ENCODE data around the gene TTI1.

The TTI1 gene

DNA sequence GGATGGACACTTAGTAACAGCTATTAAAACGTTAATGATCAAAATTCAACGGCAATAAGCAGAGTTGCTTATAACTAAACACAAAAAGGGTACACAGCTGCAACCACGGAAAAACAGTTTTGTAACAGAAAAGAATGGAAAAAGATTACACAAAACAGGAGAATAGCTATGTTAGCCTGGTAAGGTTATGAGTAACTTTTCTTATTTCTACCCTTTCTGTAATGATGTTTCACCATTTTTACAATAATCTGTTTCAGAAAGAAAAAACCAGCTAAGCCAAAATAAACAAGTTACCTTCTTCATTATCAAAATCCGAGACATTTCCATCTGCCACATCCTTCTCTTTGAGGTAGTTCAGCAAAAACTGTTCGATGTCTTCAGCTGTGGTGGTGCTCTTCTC is 27.4 kb downstream of the TTI1 start:
- no peak for DNase-seq (ENCODE audit: low read depth)
- TF ChIP-seq, protein P1, sequence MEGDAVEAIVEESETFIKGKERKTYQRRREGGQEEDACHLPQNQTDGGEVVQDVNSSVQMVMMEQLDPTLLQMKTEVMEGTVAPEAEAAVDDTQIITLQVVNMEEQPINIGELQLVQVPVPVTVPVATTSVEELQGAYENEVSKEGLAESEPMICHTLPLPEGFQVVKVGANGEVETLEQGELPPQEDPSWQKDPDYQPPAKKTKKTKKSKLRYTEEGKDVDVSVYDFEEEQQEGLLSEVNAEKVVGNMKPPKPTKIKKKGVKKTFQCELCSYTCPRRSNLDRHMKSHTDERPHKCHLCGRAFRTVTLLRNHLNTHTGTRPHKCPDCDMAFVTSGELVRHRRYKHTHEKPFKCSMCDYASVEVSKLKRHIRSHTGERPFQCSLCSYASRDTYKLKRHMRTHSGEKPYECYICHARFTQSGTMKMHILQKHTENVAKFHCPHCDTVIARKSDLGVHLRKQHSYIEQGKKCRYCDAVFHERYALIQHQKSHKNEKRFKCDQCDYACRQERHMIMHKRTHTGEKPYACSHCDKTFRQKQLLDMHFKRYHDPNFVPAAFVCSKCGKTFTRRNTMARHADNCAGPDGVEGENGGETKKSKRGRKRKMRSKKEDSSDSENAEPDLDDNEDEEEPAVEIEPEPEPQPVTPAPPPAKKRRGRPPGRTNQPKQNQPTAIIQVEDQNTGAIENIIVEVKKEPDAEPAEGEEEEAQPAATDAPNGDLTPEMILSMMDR (IDR thresholded peaks at IDR 0.05; ENCODE audit: low read depth, low read length) = no peak
- TF ChIP-seq POLR2A (IDR thresholded peaks at IDR 0.05; ENCODE audit: extremely low read depth, insufficient read length) (no peak), MYC (IDR thresholded peaks at IDR 0.05; ENCODE audit: low read depth, low read length) (no peak)
- TF ChIP-seq, protein P2, sequence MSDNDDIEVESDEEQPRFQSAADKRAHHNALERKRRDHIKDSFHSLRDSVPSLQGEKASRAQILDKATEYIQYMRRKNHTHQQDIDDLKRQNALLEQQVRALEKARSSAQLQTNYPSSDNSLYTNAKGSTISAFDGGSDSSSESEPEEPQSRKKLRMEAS (IDR thresholded peaks at IDR 0.05; ENCODE audit: low read depth, low read length) = no peak
- no peak overlapping the region for H3K4me3 ChIP-seq (ENCODE audit: low read depth, low read length)

DNA sequence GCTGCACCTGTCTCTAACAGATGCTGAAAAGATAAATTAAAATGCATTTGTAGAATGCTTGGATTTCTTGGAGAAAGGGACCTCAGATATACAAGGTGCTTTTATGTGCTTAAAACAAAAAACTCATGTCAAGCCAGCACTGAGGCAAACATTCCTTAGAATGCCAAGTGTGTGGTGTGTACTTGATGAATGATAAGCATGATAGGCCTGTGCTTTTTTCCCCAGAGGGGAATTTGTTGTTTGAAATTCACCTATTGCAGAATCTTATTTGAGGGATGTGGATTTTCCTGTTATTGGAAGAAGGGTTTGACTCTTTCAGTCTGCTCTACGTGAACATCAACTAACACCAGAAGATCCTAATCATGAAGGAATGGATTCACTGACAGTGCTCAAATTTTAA is 28.8 kb downstream of the TTI1 start:
- DNase-seq (ENCODE audit: low read depth) = no peak
- H3K4me3 ChIP-seq (ENCODE audit: low read depth, low read length) = no peak overlapping the region
- TF ChIP-seq, protein P2 (IDR thresholded peaks at IDR 0.05; ENCODE audit: low read depth, low read length) = no peak
- TF ChIP-seq MYC (IDR thresholded peaks at IDR 0.05; ENCODE audit: low read depth, low read length) (no peak), POLR2A (IDR thresholded peaks at IDR 0.05; ENCODE audit: extremely low read depth, insufficient read length) (no peak)
- TF ChIP-seq, protein P1 (IDR thresholded peaks at IDR 0.05; ENCODE audit: low read depth, low read length) = no peak

DNA sequence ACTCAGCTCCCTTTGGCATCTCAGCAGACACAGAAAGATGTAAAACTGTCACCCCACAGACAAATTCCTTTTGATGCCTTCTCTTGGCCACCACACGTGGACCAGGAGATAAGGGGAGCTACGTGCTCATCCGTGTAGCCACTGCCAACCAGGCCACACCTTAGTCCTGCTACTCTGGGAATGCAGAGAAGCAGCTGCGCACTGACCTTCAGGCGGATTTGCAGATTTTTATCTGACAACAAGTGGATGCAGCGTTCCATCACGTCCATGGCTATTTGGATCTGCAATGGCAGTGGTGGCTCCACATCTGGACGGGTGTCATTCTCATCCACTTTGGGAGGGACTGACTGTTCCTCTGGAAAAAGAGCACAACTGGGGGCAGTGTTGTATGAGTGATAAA is 30.8 kb downstream of the TTI1 start:
- H3K4me3 ChIP-seq (ENCODE audit: low read depth, low read length) = no peak overlapping the region
- DNase-seq (ENCODE audit: low read depth) = no peak

DNA sequence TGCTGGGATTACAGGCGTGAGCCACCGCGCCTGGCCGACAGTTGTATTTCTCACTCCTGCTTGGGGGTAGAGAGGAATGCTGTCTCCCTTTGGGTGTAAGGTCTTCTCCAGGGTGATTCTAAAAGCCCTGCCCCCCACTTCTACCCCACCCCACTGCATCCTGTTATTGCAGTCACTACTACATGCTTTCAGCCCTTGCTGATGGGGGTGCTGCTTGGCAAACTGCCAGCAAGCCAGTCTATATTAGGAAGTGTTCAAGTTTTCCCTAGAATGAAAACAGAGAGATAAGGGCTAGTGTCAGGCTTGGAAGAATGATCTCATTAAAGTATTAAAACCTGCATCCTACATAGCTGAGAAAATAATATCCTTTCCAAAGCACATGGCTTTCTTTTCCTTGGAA is 31.3 kb downstream of the TTI1 start:
- TF ChIP-seq POLR2A (IDR thresholded peaks at IDR 0.05; ENCODE audit: extremely low read depth, insufficient read length) (no peak), MYC (IDR thresholded peaks at IDR 0.05; ENCODE audit: low read depth, low read length) (no peak)
- TF ChIP-seq, protein P2 (IDR thresholded peaks at IDR 0.05; ENCODE audit: low read depth, low read length) = no peak
- TF ChIP-seq, protein P1 (IDR thresholded peaks at IDR 0.05; ENCODE audit: low read depth, low read length) = no peak
- no peak overlapping the region for H3K4me3 ChIP-seq (ENCODE audit: low read depth, low read length)
- no peak for DNase-seq (ENCODE audit: low read depth)

More for the DNA sequence above, 30.8 kb downstream of the TTI1 start:
- TF ChIP-seq POLR2A (IDR thresholded peaks at IDR 0.05; ENCODE audit: extremely low read depth, insufficient read length) (no peak), MYC (IDR thresholded peaks at IDR 0.05; ENCODE audit: low read depth, low read length) (no peak)
- TF ChIP-seq, protein P2 (IDR thresholded peaks at IDR 0.05; ENCODE audit: low read depth, low read length) = no peak
- TF ChIP-seq, protein P1 (IDR thresholded peaks at IDR 0.05; ENCODE audit: low read depth, low read length) = no peak

DNA sequence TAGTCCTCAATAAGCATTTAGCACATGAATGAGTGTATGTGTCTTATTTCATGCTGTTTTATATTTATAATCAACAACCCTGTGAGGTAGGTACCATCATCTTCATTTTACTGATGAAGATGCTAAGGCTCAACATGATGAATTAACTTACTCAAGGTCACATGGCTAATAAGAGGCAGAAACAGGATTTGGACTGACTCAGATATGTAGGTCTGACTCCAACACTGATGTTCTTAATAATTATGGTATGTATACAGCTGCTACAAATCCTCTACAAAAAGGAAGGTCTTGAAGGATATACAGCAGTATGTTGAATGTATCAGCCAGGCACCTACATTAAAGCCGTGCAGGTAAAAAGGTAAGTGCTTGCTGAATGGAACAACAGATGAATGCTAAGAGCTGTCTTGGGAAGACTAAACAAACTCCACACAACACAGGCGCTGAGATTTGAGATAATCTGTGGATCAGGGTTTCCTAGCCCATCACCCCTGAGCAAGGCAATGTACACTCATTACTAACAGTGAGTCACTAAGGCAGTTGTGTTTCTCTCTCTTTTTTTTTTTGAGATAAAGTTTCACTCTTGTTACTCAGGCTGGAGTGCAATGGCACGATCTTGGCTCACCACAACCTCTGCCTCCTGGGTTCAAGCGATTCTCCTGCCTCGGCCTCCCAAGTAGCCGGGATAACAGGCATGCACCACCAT is 31.9 kb downstream of the TTI1 start:
- TF ChIP-seq MYC (IDR thresholded peaks at IDR 0.05; ENCODE audit: low read depth, low read length) (no peak), POLR2A (IDR thresholded peaks at IDR 0.05; ENCODE audit: extremely low read depth, insufficient read length) (no peak)
- TF ChIP-seq, protein P1 (IDR thresholded peaks at IDR 0.05; ENCODE audit: low read depth, low read length) = no peak
- TF ChIP-seq, protein P2 (IDR thresholded peaks at IDR 0.05; ENCODE audit: low read depth, low read length) = no peak
- H3K4me3 ChIP-seq (ENCODE audit: low read depth, low read length) = no peak overlapping the region
- no peak for DNase-seq (ENCODE audit: low read depth)
